Type B pancreatic cell (in vitro differentiated cells): Measurements from ENCODE around the gene GPC6. TPM values are rescaled to one million over a fixed set of nuclear protein-coding genes. Genes with fewer than 3 reads are reported as not detected.

Experiments
- DNase-seq: peaks from one replicate; pipeline ENCODE4 v3.0.0; 2021; ENCODE audit warnings: mixed read lengths; ENCODE audit not compliant: unreplicated experiment; ENCODE audit errors: extremely low spot score
- H3K27ac Mint-ChIP-seq: 2 replicates; pipeline ENCODE4 v1.8.0; 2021; ENCODE audit warnings: mild to moderate bottlenecking, mixed read lengths
- H3K27me3 Mint-ChIP-seq: 2 replicates; pipeline ENCODE4 v1.8.0; 2021; ENCODE audit warnings: mixed read lengths
- H3K36me3 Mint-ChIP-seq: 2 replicates; pipeline ENCODE4 v1.8.0; 2021; ENCODE audit warnings: mixed read lengths
- H3K4me1 Mint-ChIP-seq: one replicate; pipeline ENCODE4 v1.8.0; 2021; ENCODE audit warnings: mixed read lengths; ENCODE audit not compliant: unreplicated experiment
- H3K4me3 Mint-ChIP-seq: 2 replicates; pipeline ENCODE4 v1.8.0; 2021; ENCODE audit warnings: mild to moderate bottlenecking, mixed read lengths
- H3K9me3 Mint-ChIP-seq: 2 replicates; pipeline ENCODE4 v1.8.0; 2021; ENCODE audit warnings: mixed read lengths
- CTCF ChIP-seq: fragments of 200-600 bp; sonication (generic); conservative IDR thresholded peaks from 2 replicates; pipeline ENCODE4 v1.5.0; 2021; ENCODE audit warnings: antibody characterized with exemption, mild to moderate bottlenecking
- total RNA-seq: library from RNA; stranded (reverse); gene quantifications from 2 replicates; pipeline ENCODE4 v1.2.1, GENCODE V29; 2021; ENCODE audit warnings: low replicate concordance

Gene GPC6
- total RNA-seq, 1 donor from 2014 or later = 30.5 TPM

- TF ChIP-seq CTCF = no peak
- Mint-ChIP-seq H3K4me3 (no peak overlapping the region), H3K4me1 (peaks cover 20% of the 10 kb centered on the region), H3K27ac (no peak overlapping the region), H3K9me3 (peaks cover 9% of the 10 kb centered on the region), H3K36me3 (peaks cover 3% of the 10 kb centered on the region), H3K27me3 (no peaks in the 10 kb centered on the region)
- no peak for DNase-seq
Measured at GRCh38 chr13:94315188-94315587, 1088.6 kb downstream of the GPC6 start.

- H3K27ac Mint-ChIP-seq = no peak overlapping the region
- H3K4me3 Mint-ChIP-seq = no peak overlapping the region
- peaks cover 20% of the 10 kb centered on the region for H3K4me1 Mint-ChIP-seq
- H3K27me3 Mint-ChIP-seq = no peaks in the 10 kb centered on the region
- peaks cover 9% of the 10 kb centered on the region for H3K9me3 Mint-ChIP-seq
- TF ChIP-seq CTCF = no peak
- DNase-seq = no peak
- peaks cover 3% of the 10 kb centered on the region for H3K36me3 Mint-ChIP-seq
Measured at GRCh38 chr13:94317063-94317491, 1090.5 kb downstream of the GPC6 start.

GRCh38 chr13:94318418-94318817 lies 1091.8 kb downstream of the GPC6 start:
- Mint-ChIP-seq H3K4me1 (peaks cover 8% of the 10 kb centered on the region), H3K36me3 (peaks cover 3% of the 10 kb centered on the region), H3K27ac (no peak overlapping the region), H3K27me3 (no peaks in the 10 kb centered on the region), H3K9me3 (peaks cover 9% of the 10 kb centered on the region), H3K4me3 (no peak overlapping the region)
- DNase-seq = no peak
- no peak for TF ChIP-seq CTCF

- H3K9me3 Mint-ChIP-seq = peaks cover 9% of the 10 kb centered on the region
- H3K36me3 Mint-ChIP-seq = peaks cover 3% of the 10 kb centered on the region
- DNase-seq = no peak
- no peaks in the 10 kb centered on the region for H3K27me3 Mint-ChIP-seq
- H3K4me1 Mint-ChIP-seq = peaks cover 12% of the 10 kb centered on the region
- no peak for TF ChIP-seq CTCF
- no peak overlapping the region for H3K4me3 Mint-ChIP-seq
- no peak overlapping the region for H3K27ac Mint-ChIP-seq
Measured at GRCh38 chr13:94319501-94319900, 1092.9 kb downstream of the GPC6 start.

- no peak for TF ChIP-seq CTCF
- no peaks in the 10 kb centered on the region for H3K9me3 Mint-ChIP-seq
- peaks cover 16% of the 10 kb centered on the region for H3K4me1 Mint-ChIP-seq
- H3K36me3 Mint-ChIP-seq = peaks cover 4% of the 10 kb centered on the region
- no peak overlapping the region for H3K27ac Mint-ChIP-seq
- H3K4me3 Mint-ChIP-seq = no peak overlapping the region
- H3K27me3 Mint-ChIP-seq = no peaks in the 10 kb centered on the region
- DNase-seq = no peak
Measured at GRCh38 chr13:94322925-94323763, 1096.5 kb downstream of the GPC6 start.
